ENCODE results near the gene TMTC2.

Gene TMTC2

GRCh38 chr12:82740129-82741000, 53.7 kb downstream of the TMTC2 start:
- no peaks in the 10 kb centered on the region for H3K9me3 ChIP-seq (ENCODE audit: insufficient read depth, low read length)
- H3K4me3 ChIP-seq (ENCODE audit: low read length), result no peak overlapping the region
- no peaks in the 10 kb centered on the region for H3K27me3 ChIP-seq (ENCODE audit: low read depth, low read length)
- no peaks in the 10 kb centered on the region for H4K20me1 ChIP-seq (ENCODE audit: insufficient read depth, low read length)
- TF ChIP-seq EZH2phosphoT487 (IDR thresholded peaks at IDR 0.05; ENCODE audit: low read depth) (no peak), CTCF (IDR thresholded peaks at IDR 0.05; ENCODE audit: low read depth, low read length) (no peak)
- H3K4me1 ChIP-seq (ENCODE audit: low read length), result no peaks in the 10 kb centered on the region
- no peak overlapping the region for H3K9ac ChIP-seq (ENCODE audit: low read length)
- H2AFZ ChIP-seq (ENCODE audit: low read depth, low read length), result no peak overlapping the region
- no peaks in the 10 kb centered on the region for H3K36me3 ChIP-seq (replicated peaks; ENCODE audit: low read depth, low read length)
- no peak overlapping the region for H3K4me2 ChIP-seq (ENCODE audit: low read length)
- H3K79me2 ChIP-seq (ENCODE audit: low read length), result no peaks in the 10 kb centered on the region
- no peak overlapping the region for H3K27ac ChIP-seq (ENCODE audit: low read length)

- H4K20me1 ChIP-seq (ENCODE audit: insufficient read depth, low read length), result no peaks in the 10 kb centered on the region
- no peaks in the 10 kb centered on the region for H3K9me3 ChIP-seq (ENCODE audit: insufficient read depth, low read length)
- H3K36me3 ChIP-seq (replicated peaks; ENCODE audit: low read depth, low read length), result no peaks in the 10 kb centered on the region
- H3K79me2 ChIP-seq (ENCODE audit: low read length), result no peaks in the 10 kb centered on the region
- no peak overlapping the region for H2AFZ ChIP-seq (ENCODE audit: low read depth, low read length)
- H3K27ac ChIP-seq (ENCODE audit: low read length), result no peak overlapping the region
- TF ChIP-seq EZH2phosphoT487 (IDR thresholded peaks at IDR 0.05; ENCODE audit: low read depth) (no peak), CTCF (IDR thresholded peaks at IDR 0.05; ENCODE audit: low read depth, low read length) (no peak)
- no peaks in the 10 kb centered on the region for H3K27me3 ChIP-seq (ENCODE audit: low read depth, low read length)
- H3K4me1 ChIP-seq (ENCODE audit: low read length), result no peaks in the 10 kb centered on the region
- H3K4me2 ChIP-seq (ENCODE audit: low read length), result no peak overlapping the region
- H3K4me3 ChIP-seq (ENCODE audit: low read length), result no peak overlapping the region
- H3K9ac ChIP-seq (ENCODE audit: low read length), result no peak overlapping the region
Observed at GRCh38 chr12:82745063-82745674, 58.5 kb downstream of the TMTC2 start.

GRCh38 chr12:82745807-82746206, 59.1 kb downstream of the TMTC2 start:
- Histone ChIP-seq H3K27ac (ENCODE audit: low read length) (no peak overlapping the region), H3K79me2 (ENCODE audit: low read length) (no peaks in the 10 kb centered on the region), H3K9me3 (ENCODE audit: insufficient read depth, low read length) (no peaks in the 10 kb centered on the region), H2AFZ (ENCODE audit: low read depth, low read length) (no peak overlapping the region), H3K27me3 (ENCODE audit: low read depth, low read length) (no peaks in the 10 kb centered on the region), H3K4me3 (ENCODE audit: low read length) (no peak overlapping the region), H3K36me3 (replicated peaks; ENCODE audit: low read depth, low read length) (no peaks in the 10 kb centered on the region), H3K9ac (ENCODE audit: low read length) (no peak overlapping the region), H3K4me2 (ENCODE audit: low read length) (no peak overlapping the region), H3K4me1 (ENCODE audit: low read length) (no peaks in the 10 kb centered on the region), H4K20me1 (ENCODE audit: insufficient read depth, low read length) (no peaks in the 10 kb centered on the region)
- TF ChIP-seq CTCF (IDR thresholded peaks at IDR 0.05; ENCODE audit: low read depth, low read length), result no peak
- no peak for TF ChIP-seq EZH2phosphoT487 (IDR thresholded peaks at IDR 0.05; ENCODE audit: low read depth)

- Histone ChIP-seq H3K9me3 (ENCODE audit: insufficient read depth, low read length) (no peaks in the 10 kb centered on the region), H3K4me2 (ENCODE audit: low read length) (no peak overlapping the region)
- TF ChIP-seq EZH2phosphoT487 (IDR thresholded peaks at IDR 0.05; ENCODE audit: low read depth) (no peak), CTCF (IDR thresholded peaks at IDR 0.05; ENCODE audit: low read depth, low read length) (no peak)
Observed at GRCh38 chr12:82746668-82747067, 60.0 kb downstream of the TMTC2 start.

More at GRCh38 chr12:82746668-82747067, 60.0 kb downstream of the TMTC2 start:
- H3K79me2 ChIP-seq (ENCODE audit: low read length), result no peaks in the 10 kb centered on the region
- H3K27me3 ChIP-seq (ENCODE audit: low read depth, low read length), result no peaks in the 10 kb centered on the region
- H3K36me3 ChIP-seq (replicated peaks; ENCODE audit: low read depth, low read length), result no peaks in the 10 kb centered on the region
- H3K4me1 ChIP-seq (ENCODE audit: low read length), result no peaks in the 10 kb centered on the region
- no peak overlapping the region for H3K27ac ChIP-seq (ENCODE audit: low read length)
- no peak overlapping the region for H3K4me3 ChIP-seq (ENCODE audit: low read length)
- no peak overlapping the region for H3K9ac ChIP-seq (ENCODE audit: low read length)
- H4K20me1 ChIP-seq (ENCODE audit: insufficient read depth, low read length), result no peaks in the 10 kb centered on the region
- H2AFZ ChIP-seq (ENCODE audit: low read depth, low read length), result no peak overlapping the region
